ENCODE data around the gene DPP7.
"Not testable (repeated sequence)": the region's sequence is repeated elsewhere in the genome, so short reads cannot be mapped to it uniquely, and the experiment has no call there.

DPP7 gene

GRCh38 chr9:137068539-137069507 lies 45.7 kb downstream of the DPP7 start:
- peak; percentile 21 for DNase-seq

- peak; percentile 88 for DNase-seq
Observed at GRCh38 chr9:137067860-137068538, 46.5 kb downstream of the DPP7 start.

GRCh38 chr9:137066096-137066861 lies 48.3 kb downstream of the DPP7 start:
- no peak for DNase-seq

GRCh38 chr9:137065336-137065967 lies 49.1 kb downstream of the DPP7 start:
- DNase-seq, result no peak

GRCh38 chr9:137064880-137065164 lies 49.7 kb downstream of the DPP7 start:
- DNase-seq, result no peak

DNA sequence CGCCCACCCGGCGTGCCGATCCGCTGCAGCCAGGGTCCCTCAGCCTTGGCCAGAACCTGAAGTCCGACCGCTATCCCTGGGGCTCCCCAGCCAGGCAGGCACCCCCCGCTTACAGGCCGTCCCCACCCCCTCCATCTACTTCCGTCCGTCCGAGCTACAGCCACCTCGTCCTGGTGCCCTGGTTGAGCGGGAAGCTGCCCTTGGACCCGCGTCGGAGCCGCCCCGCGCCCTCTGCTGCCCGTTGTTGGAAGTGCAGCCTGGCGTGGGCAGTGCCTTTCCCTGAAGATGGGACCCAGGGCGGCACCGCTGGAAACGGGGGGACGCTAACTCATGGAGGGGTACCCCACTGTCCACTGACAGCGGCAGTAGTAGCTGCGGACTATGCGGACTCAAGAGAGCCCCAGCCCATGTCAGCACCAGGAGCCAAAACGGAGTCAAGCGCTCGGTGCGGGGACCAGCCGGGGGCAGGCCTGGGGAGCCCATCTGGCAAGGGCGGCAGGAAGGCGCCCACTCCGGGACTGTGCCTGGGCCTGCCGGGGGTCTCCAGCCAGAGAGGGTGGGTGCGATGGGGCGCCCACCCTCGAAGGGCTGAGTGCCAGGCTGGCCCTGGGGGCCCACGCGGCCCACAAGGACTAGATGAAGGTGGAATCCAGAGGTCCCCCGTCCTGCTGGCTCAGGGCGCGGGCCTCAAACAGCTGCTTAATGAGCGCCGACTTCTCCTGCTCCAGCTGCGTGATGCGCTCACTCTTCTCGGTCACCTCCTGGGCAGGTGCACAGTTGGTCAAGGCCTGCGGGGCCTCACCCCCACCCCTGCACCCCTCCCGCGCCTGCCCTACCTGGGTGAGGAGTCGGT lies 50.3 kb downstream of the DPP7 start:
- peak; percentile 31 for DNase-seq

DNA sequence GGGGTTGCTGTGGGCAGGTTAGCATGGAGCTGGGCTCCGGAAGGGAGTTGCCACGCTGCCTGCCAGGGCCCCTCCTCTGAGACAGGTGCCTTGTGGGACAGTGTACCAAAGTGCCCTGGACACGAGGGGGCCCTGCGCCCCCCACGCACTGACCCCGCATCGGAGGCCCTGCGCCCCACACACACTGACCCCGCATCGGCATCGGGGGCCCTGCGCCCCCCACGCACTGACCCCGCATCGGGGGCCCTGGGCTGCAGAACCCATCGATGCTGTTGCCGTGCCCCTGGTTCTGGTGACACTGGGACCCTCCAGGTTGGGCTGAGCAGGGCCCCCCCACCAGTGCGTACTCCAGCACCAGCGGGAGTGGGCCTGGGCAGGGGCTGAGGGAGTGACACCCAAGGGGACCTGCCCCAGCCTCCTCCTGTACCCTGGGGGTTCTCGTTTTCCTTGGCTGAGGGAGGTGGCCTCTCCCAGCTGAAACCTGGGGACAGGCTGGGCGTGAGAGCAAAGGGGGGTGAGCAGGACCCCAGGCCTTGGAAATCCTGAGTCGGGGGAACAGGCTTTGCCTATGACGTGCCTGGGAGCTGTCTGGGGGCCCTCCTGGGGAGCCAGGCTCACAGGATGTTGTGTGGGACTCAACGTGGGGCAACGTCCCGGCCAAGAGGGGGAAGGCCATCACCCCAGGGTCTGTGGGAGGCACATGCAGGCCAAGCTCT lies 51.1 kb downstream of the DPP7 start:
- no peak for DNase-seq

DNA sequence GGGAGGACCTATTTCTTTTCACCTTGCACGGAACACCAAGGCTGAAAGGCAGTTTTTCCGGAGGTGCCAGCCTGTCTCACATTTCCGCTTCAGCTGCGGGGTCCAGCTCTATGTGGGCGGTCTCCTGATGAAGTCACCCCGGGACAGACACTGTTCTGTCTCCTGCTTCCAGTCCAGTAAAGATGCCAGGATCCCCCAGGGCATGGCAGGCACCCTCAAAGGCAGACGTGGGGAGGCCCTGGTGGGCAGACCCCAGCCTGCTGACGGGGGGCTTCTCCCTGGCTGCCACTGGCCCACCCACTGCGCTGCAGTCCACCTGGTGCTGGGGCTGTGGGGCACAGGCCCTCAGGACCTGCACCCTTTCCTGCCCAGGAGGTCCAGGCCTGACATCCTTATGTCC lies 51.7 kb downstream of the DPP7 start:
- not testable (repeated sequence) for DNase-seq

DNA sequence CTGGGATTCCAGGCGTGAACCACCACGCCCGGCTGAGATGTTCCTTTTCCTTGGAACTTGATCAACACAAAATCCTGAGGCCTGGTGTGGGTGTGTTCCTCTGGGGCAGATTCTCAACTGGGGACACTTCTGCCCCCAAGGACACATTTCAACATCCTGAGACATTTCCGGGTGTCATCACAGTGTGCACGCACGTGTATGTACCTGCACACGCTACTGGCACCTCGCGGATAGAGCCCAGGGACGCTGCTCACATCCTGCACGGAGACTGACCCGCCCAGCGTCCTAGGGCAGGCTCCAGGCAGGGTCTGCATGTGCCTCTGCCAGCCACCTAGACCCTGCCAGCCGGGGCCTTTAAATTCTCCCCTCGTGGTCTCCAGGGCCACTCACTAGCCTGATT lies 52.1 kb downstream of the DPP7 start:
- DNase-seq, result no peak

All from NCI-H2171 treated with DMSO at 0.1 percent for 48 hours (cell line).